Osteoblast (primary cell): Measurements from ENCODE around the gene RSPO4. TPM values are rescaled to one million over a fixed set of nuclear protein-coding genes. Genes with fewer than 3 reads are reported as not detected.
"Not testable (repeated sequence)": the region's sequence is repeated elsewhere in the genome, so short reads cannot be mapped to it uniquely, and the experiment has no call there.

Experiments used
- DNase-seq: peaks from one replicate; pipeline ENCODE4 v3.0.0; 2011; ENCODE audit warnings: low spot score, mixed read lengths; ENCODE audit not compliant: insufficient read length; ENCODE audit errors: missing footprints
- H2AFZ ChIP-seq: 2 replicates; pipeline ENCODE4 v1.6.0; 2011; ENCODE audit warnings: mild to moderate bottlenecking, low read length
- H3K27ac ChIP-seq: 2 replicates; pipeline ENCODE4 v1.5.1; 2011; ENCODE audit warnings: mild to moderate bottlenecking, low read depth, low read length, moderate library complexity
- H3K27me3 ChIP-seq: 2 replicates; pipeline ENCODE4 v1.6.0; 2012; ENCODE audit warnings: mild to moderate bottlenecking, control low read depth, inconsistent platforms, low read length, moderate library complexity; ENCODE audit not compliant: insufficient read depth
- H3K36me3 ChIP-seq: 2 replicates; pipeline ENCODE4 v1.5.1; 2011; ENCODE audit warnings: mild to moderate bottlenecking, low read length, control low read depth, moderate library complexity; ENCODE audit not compliant: insufficient read depth
- H3K4me1 ChIP-seq: 2 replicates; pipeline ENCODE4 v1.5.1; 2011; ENCODE audit warnings: mild to moderate bottlenecking, low read length, control low read depth, moderate library complexity; ENCODE audit not compliant: insufficient read depth
- H3K4me2 ChIP-seq: 2 replicates; pipeline ENCODE4 v1.6.0; 2011; ENCODE audit warnings: mild to moderate bottlenecking, low read length; ENCODE audit not compliant: insufficient read depth
- H3K4me3 ChIP-seq: fragments of 200-600 bp; sonication (generic); 3 replicates; pipeline ENCODE4 v1.5.1; 2012; ENCODE audit warnings: mild to moderate bottlenecking, low read length, inconsistent platforms; ENCODE audit not compliant: insufficient read depth
- H3K79me2 ChIP-seq: 2 replicates; pipeline ENCODE4 v1.6.0; 2012; ENCODE audit warnings: mild to moderate bottlenecking, low read length, control low read depth, inconsistent platforms; ENCODE audit not compliant: insufficient read depth
- H3K9me3 ChIP-seq: 2 replicates; pipeline ENCODE4 v1.5.1; 2011; ENCODE audit warnings: low read depth, low read length, control low read depth
- H4K20me1 ChIP-seq: 2 replicates; pipeline ENCODE4 v1.6.0; 2012; ENCODE audit warnings: mild to moderate bottlenecking, low read length, control low read depth; ENCODE audit not compliant: insufficient read depth
- total RNA-seq: library from RNA; depleted of rRNA; stranded (reverse); fragments of >200 nt; gene quantifications from 2 replicates; pipeline ENCODE4 v1.2.3, GENCODE V29; 2012
- TF ChIP-seq, protein P1 (sequence below): IDR thresholded peaks from 2 replicates; pipeline ENCODE4 v1.5.1; 2011; ENCODE audit warnings: mild to moderate bottlenecking, low read depth, low read length, moderate library complexity; ENCODE audit errors: extremely low read depth

Gene RSPO4
- total RNA-seq, 1 donor: not detected

DNA sequence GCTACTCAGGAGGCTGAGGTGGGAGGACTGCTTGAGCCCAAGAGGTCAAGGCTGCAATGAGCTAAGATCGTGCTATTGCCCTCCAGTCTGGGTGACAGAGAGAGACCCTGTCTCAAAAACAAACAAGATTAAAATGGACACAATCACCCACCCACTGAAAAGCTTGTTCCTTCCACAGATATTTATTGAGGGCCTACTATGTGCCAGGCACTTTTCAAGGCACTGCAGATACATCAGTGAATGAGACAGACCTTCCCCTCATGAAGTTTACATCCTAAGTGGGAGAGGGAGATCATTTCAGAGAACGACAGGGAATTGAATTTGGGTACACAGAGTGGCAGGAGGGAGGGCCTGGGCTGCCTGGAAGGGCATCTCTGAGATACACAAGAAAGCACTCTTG lies 14.4 kb downstream of the RSPO4 start:
- Histone ChIP-seq H3K4me3 (no peak overlapping the region), H3K4me2 (no peak overlapping the region), H3K36me3 (no peaks in the 10 kb centered on the region), H3K27ac (no peak overlapping the region), H3K4me1 (no peaks in the 10 kb centered on the region), H4K20me1 (no peaks in the 10 kb centered on the region), H2AFZ (no peak overlapping the region), H3K27me3 (peaks cover 16% of the 10 kb centered on the region), H3K79me2 (no peaks in the 10 kb centered on the region), H3K9me3 (no peaks in the 10 kb centered on the region)
- TF ChIP-seq, protein P1, sequence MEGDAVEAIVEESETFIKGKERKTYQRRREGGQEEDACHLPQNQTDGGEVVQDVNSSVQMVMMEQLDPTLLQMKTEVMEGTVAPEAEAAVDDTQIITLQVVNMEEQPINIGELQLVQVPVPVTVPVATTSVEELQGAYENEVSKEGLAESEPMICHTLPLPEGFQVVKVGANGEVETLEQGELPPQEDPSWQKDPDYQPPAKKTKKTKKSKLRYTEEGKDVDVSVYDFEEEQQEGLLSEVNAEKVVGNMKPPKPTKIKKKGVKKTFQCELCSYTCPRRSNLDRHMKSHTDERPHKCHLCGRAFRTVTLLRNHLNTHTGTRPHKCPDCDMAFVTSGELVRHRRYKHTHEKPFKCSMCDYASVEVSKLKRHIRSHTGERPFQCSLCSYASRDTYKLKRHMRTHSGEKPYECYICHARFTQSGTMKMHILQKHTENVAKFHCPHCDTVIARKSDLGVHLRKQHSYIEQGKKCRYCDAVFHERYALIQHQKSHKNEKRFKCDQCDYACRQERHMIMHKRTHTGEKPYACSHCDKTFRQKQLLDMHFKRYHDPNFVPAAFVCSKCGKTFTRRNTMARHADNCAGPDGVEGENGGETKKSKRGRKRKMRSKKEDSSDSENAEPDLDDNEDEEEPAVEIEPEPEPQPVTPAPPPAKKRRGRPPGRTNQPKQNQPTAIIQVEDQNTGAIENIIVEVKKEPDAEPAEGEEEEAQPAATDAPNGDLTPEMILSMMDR: no peak
- DNase-seq: no peak

DNA sequence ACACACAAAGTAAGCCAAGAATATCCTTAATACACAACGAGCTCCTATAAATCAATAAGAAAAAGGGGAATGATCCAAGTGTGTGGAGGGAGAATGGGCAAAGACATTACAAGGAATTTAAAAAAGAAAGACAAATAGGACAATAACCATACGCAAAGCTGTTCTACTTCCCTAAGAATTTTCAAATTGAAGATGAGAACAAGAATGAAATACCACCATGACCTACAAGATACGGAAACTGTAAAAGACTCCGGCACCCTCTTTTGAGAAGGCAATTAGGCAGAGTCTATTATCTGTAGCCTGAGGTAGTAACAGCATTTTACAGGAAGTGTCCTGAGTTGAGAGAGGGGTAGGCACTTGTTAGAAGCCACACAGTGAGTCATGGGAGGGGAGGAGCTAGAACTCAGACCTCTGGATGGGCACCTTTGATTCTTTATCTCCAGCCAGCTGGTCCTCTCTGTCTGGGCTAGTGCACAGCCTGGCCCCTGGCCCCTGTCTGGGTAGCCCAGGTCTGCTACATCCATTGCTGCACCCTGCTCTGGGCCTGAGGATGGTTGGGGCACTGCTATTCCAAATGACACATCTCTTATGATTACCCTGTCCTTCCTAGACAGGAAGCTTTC lies 15.3 kb downstream of the RSPO4 start:
- H3K4me2 ChIP-seq: no peak overlapping the region
- TF ChIP-seq, protein P1: no peak
- no peak for DNase-seq

GRCh38 chr20:984994-985393 lies 17.1 kb downstream of the RSPO4 start:
- H3K4me2 ChIP-seq, H2AFZ ChIP-seq, H3K27me3 ChIP-seq, DNase-seq, H3K27ac ChIP-seq, H3K4me1 ChIP-seq, H3K36me3 ChIP-seq, H4K20me1 ChIP-seq, H3K79me2 ChIP-seq, H3K9me3 ChIP-seq, H3K4me3 ChIP-seq: not testable (repeated sequence)

More for the DNA sequence above, 15.3 kb downstream of the RSPO4 start:
- no peak overlapping the region for H2AFZ ChIP-seq
- H3K4me1 ChIP-seq: no peaks in the 10 kb centered on the region
- H3K27me3 ChIP-seq: peaks cover 19% of the 10 kb centered on the region
- no peaks in the 10 kb centered on the region for H4K20me1 ChIP-seq
- no peaks in the 10 kb centered on the region for H3K9me3 ChIP-seq
- no peak overlapping the region for H3K27ac ChIP-seq
- no peak overlapping the region for H3K4me3 ChIP-seq
- no peaks in the 10 kb centered on the region for H3K79me2 ChIP-seq
- H3K36me3 ChIP-seq: no peaks in the 10 kb centered on the region

- Histone ChIP-seq H2AFZ (no peak overlapping the region), H3K4me3 (no peak overlapping the region), H3K27me3 (peaks cover 8% of the 10 kb centered on the region), H3K4me2 (no peak overlapping the region), H3K4me1 (no peaks in the 10 kb centered on the region), H3K79me2 (no peaks in the 10 kb centered on the region), H3K27ac (no peak overlapping the region), H4K20me1 (no peaks in the 10 kb centered on the region), H3K36me3 (no peaks in the 10 kb centered on the region), H3K9me3 (no peaks in the 10 kb centered on the region)
- DNase-seq: no peak
- TF ChIP-seq, protein P1: no peak
These were observed 19.4 kb downstream of the RSPO4 start for GRCh38 chr20:982754-983153.
